Smooth muscle cell (in vitro differentiated cells): ENCODE data around the gene DIS3L2. TPM values are rescaled to one million over a fixed set of nuclear protein-coding genes. Genes with fewer than 3 reads are reported as not detected.
"Not testable (repeated sequence)": the region's sequence is repeated elsewhere in the genome, so short reads cannot be mapped to it uniquely, and the experiment has no call there.

Source experiments
- DNase-seq: peaks from one replicate; lab custom pipeline; 2025; ENCODE audit not compliant: unreplicated experiment; lab: John Stamatoyannopoulos, UW
- H2AFZ ChIP-seq: fragments of 200-600 bp; sonication (generic); 2 replicates; pipeline ENCODE4 v1.6.0; 2016; ENCODE audit warnings: antibody characterized with exemption, low read depth, mild to moderate bottlenecking
- H3F3A ChIP-seq: fragments of 200-600 bp; sonication (generic); 2 replicates; pipeline ENCODE4 v1.6.0; 2017; ENCODE audit warnings: antibody characterized with exemption, low read depth
- H3K27ac ChIP-seq: fragments of 200-600 bp; sonication (generic); 2 replicates; pipeline ENCODE4 v1.5.1; 2016; ENCODE audit warnings: low read depth, mild to moderate bottlenecking
- H3K27me3 ChIP-seq: fragments of 200-600 bp; sonication (generic); 2 replicates; pipeline ENCODE4 v1.6.1; 2016; ENCODE audit warnings: low read depth, mild to moderate bottlenecking
- H3K36me3 ChIP-seq: fragments of 200-600 bp; sonication (generic); 2 replicates; pipeline ENCODE4 v1.5.1; 2016; ENCODE audit warnings: low read depth
- H3K4me1 ChIP-seq: fragments of 200-600 bp; sonication (generic); 2 replicates; pipeline ENCODE4 v1.5.1; 2016; ENCODE audit warnings: low read depth
- H3K4me2 ChIP-seq: fragments of 200-600 bp; sonication (generic); 2 replicates; pipeline ENCODE4 v1.6.0; 2016; ENCODE audit warnings: mild to moderate bottlenecking
- H3K4me3 ChIP-seq: fragments of 200-600 bp; sonication (generic); 2 replicates; pipeline ENCODE4 v1.5.1; 2016; ENCODE audit warnings: mild to moderate bottlenecking
- H3K79me2 ChIP-seq: fragments of 200-600 bp; sonication (generic); 2 replicates; pipeline ENCODE4 v1.6.0; 2016; ENCODE audit warnings: low read depth, mild to moderate bottlenecking
- H3K9ac ChIP-seq: fragments of 200-600 bp; sonication (generic); 2 replicates; pipeline ENCODE4 v1.6.0; 2016; ENCODE audit warnings: low read depth
- H3K9me3 ChIP-seq: fragments of 200-600 bp; sonication (generic); replicated peaks from 2 replicates; pipeline ENCODE4 v1.5.1; 2016; ENCODE audit warnings: low read depth
- H4K20me1 ChIP-seq: fragments of 200-600 bp; sonication (generic); 2 replicates; pipeline ENCODE4 v1.6.0; 2016; ENCODE audit warnings: low read depth
- WGBS: methylation state at CpG from one replicate; pipeline ENCODE4 v1.1.7; 2016; ENCODE audit warnings: low lambda C conversion rate; 5-methylcytosine and 5-hydroxymethylcytosine counted together
- polyA plus RNA-seq: library from polyadenylated mRNA; unstranded; fragments of >200 nt; fragmentation: Nextera tagmentation; extraction: Ambion mirVana; gene quantifications from 2 replicates; pipeline ENCODE4 v1.2.1, GENCODE V29; 2016
- total RNA-seq: library from RNA; depleted of rRNA; stranded (reverse); fragments of >200 nt; gene quantifications from 2 replicates; pipeline ENCODE4 v1.2.3, GENCODE V29; 2014
- TF ChIP-seq, protein P1 (sequence below): fragments of 200-600 bp; sonication (generic); IDR thresholded peaks from 2 replicates; pipeline ENCODE4 v1.5.1; 2017; ENCODE audit warnings: borderline replicate concordance, mild to moderate bottlenecking, antibody characterized with exemption; ENCODE audit not compliant: insufficient read depth, poor library complexity, severe bottlenecking

The DIS3L2 gene
- total and polyA plus RNA-seq, 2 experiments from 2014 or later, result 11.4 to 25.2 TPM

DNA sequence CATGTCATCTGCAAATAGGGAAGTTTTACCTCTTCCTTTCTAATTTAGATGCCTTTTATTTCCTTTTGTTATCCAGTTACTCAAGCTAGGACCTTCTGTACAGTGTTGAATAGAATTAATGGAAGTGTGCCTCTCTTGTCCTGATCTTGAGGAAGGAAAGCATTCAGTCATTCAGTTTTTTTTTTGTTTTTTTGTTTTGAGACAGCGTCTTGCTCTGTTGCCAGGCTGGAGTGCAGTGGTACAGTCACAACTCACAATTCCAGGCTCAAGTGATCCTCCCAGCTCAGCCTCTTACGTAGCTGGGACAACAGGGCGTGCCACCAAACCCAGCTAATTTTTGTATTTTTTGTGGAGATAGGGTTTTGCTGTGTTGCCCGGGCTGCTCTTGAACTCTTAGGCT lies 213.1 kb downstream of the DIS3L2 start:
- TF ChIP-seq, protein P1, sequence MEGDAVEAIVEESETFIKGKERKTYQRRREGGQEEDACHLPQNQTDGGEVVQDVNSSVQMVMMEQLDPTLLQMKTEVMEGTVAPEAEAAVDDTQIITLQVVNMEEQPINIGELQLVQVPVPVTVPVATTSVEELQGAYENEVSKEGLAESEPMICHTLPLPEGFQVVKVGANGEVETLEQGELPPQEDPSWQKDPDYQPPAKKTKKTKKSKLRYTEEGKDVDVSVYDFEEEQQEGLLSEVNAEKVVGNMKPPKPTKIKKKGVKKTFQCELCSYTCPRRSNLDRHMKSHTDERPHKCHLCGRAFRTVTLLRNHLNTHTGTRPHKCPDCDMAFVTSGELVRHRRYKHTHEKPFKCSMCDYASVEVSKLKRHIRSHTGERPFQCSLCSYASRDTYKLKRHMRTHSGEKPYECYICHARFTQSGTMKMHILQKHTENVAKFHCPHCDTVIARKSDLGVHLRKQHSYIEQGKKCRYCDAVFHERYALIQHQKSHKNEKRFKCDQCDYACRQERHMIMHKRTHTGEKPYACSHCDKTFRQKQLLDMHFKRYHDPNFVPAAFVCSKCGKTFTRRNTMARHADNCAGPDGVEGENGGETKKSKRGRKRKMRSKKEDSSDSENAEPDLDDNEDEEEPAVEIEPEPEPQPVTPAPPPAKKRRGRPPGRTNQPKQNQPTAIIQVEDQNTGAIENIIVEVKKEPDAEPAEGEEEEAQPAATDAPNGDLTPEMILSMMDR, result no peak
- H3K27ac ChIP-seq, result no peak overlapping the region

DNA sequence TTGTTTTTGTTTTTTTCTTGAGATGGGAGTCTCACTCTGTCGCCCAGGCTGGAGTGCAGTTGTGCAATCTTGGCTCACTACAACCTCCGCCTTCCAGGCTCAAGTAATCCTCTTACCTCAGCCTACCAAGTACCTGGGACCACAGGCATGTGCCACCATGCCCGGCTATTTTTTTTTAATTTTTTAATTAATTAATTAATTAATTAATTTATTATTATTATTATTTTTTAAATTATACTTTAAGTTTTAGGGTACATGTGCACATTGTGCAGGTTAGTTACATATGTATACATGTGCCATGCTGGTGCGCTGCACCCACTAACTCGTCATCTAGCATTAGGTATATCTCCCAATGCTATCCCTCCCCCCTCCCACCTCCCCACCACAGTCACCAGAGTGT lies 215.1 kb downstream of the DIS3L2 start:
- H3K79me2 ChIP-seq, H3K27me3 ChIP-seq, DNase-seq, H2AFZ ChIP-seq, H3K4me1 ChIP-seq, H3K9me3 ChIP-seq, H3K9ac ChIP-seq, H3K4me2 ChIP-seq, H3K27ac ChIP-seq, H4K20me1 ChIP-seq, H3F3A ChIP-seq, H3K4me3 ChIP-seq, H3K36me3 ChIP-seq: not testable (repeated sequence)
- WGBS, result 98% methylated on average over 5 of the region's 5 CpGs

More for the DNA sequence above, 213.1 kb downstream of the DIS3L2 start:
- Histone ChIP-seq H3F3A (no peaks in the 10 kb centered on the region), H3K9me3 (no peaks in the 10 kb centered on the region), H3K27me3 (no peaks in the 10 kb centered on the region), H3K4me3 (no peak overlapping the region), H3K79me2 (no peaks in the 10 kb centered on the region), H3K4me2 (no peak overlapping the region), H4K20me1 (no peaks in the 10 kb centered on the region), H3K4me1 (no peaks in the 10 kb centered on the region), H3K36me3 (no peaks in the 10 kb centered on the region), H3K9ac (no peak overlapping the region), H2AFZ (no peak overlapping the region)
- DNase-seq, result no peak
- WGBS, result 48% methylated on average over 4 of the region's 4 CpGs

DNA sequence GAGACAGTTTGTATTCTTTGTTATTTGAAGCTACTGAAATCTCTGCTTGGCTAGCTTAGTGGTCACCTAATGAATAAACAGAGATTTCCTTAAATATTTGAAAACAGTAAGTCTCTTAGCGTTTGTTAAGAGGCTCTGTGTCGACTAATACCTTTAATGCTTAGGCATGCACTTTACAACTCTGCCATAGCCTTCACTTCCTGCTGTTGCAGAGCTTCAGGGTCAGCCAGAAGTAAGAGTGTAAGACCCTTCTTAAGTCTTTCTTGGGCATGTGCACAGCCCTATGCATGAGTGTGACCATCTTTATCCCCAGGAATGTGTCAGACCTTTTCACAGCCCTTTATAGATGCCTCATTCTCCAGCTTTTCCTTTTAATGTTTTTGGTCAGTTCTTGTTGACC lies 221.8 kb downstream of the DIS3L2 start:
- H3F3A ChIP-seq, result no peaks in the 10 kb centered on the region
- H3K36me3 ChIP-seq, result no peaks in the 10 kb centered on the region
- H3K27me3 ChIP-seq, result no peaks in the 10 kb centered on the region
- no peak overlapping the region for H2AFZ ChIP-seq
- no peak overlapping the region for H3K4me2 ChIP-seq
- 18% methylated on average over 2 of the region's 2 CpGs for WGBS
- H4K20me1 ChIP-seq, result no peaks in the 10 kb centered on the region
- H3K4me3 ChIP-seq, result no peak overlapping the region
- H3K9ac ChIP-seq, result no peak overlapping the region
- peak overlapping the region; percentile 31 for H3K27ac ChIP-seq
- no peak for DNase-seq
- H3K4me1 ChIP-seq, result no peaks in the 10 kb centered on the region
- TF ChIP-seq, protein P1, result no peak
- H3K79me2 ChIP-seq, result no peaks in the 10 kb centered on the region
- H3K9me3 ChIP-seq, result no peaks in the 10 kb centered on the region

DNA sequence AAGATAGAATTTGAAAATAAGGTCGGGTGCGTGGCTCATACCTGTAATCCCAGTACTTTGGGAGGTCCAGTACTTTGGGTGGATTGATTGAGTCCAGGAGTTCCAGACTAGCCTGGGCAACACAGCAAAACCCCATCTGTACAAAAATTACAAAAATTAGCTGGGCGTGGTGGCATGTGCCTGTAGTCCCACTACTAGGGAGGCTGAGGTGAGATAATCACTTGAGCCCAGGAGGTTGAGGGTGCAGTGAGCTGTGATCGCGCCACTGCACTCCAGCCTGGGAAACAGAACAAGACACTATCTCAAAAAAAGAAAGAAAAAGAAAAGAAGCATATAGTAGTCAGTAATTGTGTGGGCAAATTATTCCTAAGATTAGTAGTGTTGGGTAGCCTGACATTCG lies 222.8 kb downstream of the DIS3L2 start:
- H3K27ac ChIP-seq, result no peak overlapping the region
- no peaks in the 10 kb centered on the region for H4K20me1 ChIP-seq
- H3K4me2 ChIP-seq, result no peak overlapping the region
- WGBS, result 94% methylated on average over 6 of the region's 6 CpGs
- H3K9ac ChIP-seq, result no peak overlapping the region
- H3K79me2 ChIP-seq, result no peaks in the 10 kb centered on the region
- H3F3A ChIP-seq, result no peaks in the 10 kb centered on the region
- H3K4me1 ChIP-seq, result no peaks in the 10 kb centered on the region
- no peak overlapping the region for H3K4me3 ChIP-seq
- TF ChIP-seq, protein P1, result no peak
- no peak for DNase-seq
- no peak overlapping the region for H2AFZ ChIP-seq
- H3K36me3 ChIP-seq, result no peaks in the 10 kb centered on the region
- H3K27me3 ChIP-seq, result no peaks in the 10 kb centered on the region
- H3K9me3 ChIP-seq, result no peaks in the 10 kb centered on the region
